ENCODE measurements around the gene RGS4.
"Not testable (repeated sequence)": the region's sequence is repeated elsewhere in the genome, so short reads cannot be mapped to it uniquely, and the experiment has no call there.

RGS4 gene

DNA sequence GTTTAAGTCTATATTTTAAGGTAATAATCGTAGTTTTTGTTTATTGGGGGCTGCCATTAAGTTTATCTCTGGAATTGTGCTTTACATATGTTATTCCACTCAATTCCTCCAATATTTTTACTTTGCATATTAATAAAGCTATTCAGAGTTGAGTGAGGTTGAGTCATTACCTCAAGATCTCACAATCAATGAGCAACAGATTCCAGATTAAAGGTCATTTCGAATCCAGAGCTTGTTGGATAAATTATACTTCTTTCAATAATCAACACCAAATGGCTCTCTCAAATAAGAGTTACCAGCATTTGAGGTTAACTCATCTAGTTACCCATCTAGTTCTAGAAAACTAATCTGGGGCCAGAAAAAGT, 16.7 kb downstream of the RGS4 start:
- DNase-seq (ENCODE audit: low spot score) = no peak
- TF ChIP-seq, protein P1, sequence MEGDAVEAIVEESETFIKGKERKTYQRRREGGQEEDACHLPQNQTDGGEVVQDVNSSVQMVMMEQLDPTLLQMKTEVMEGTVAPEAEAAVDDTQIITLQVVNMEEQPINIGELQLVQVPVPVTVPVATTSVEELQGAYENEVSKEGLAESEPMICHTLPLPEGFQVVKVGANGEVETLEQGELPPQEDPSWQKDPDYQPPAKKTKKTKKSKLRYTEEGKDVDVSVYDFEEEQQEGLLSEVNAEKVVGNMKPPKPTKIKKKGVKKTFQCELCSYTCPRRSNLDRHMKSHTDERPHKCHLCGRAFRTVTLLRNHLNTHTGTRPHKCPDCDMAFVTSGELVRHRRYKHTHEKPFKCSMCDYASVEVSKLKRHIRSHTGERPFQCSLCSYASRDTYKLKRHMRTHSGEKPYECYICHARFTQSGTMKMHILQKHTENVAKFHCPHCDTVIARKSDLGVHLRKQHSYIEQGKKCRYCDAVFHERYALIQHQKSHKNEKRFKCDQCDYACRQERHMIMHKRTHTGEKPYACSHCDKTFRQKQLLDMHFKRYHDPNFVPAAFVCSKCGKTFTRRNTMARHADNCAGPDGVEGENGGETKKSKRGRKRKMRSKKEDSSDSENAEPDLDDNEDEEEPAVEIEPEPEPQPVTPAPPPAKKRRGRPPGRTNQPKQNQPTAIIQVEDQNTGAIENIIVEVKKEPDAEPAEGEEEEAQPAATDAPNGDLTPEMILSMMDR (IDR thresholded peaks at IDR 0.05; ENCODE audit: extremely low read depth, missing control alignments) = no peak

DNA sequence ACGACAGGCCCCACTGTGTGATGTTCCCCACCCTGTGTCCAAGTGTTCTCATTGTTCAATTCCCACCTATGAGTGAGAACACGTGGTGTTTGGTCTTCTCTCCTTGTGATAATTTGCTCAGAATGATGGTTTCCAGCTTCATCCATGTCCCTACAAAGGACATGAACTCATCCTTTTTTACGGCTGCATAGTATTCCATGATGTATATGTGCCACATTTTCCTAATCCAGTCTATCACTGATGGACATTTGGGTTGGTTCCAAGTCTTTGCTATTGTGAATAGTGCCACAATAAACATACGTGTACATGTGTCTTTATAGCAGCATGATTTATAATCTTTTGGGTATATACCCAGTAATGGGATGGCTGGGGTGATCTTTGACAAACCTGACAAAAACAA, 20.0 kb downstream of the RGS4 start:
- not testable (repeated sequence) for DNase-seq (ENCODE audit: low spot score)

DNA sequence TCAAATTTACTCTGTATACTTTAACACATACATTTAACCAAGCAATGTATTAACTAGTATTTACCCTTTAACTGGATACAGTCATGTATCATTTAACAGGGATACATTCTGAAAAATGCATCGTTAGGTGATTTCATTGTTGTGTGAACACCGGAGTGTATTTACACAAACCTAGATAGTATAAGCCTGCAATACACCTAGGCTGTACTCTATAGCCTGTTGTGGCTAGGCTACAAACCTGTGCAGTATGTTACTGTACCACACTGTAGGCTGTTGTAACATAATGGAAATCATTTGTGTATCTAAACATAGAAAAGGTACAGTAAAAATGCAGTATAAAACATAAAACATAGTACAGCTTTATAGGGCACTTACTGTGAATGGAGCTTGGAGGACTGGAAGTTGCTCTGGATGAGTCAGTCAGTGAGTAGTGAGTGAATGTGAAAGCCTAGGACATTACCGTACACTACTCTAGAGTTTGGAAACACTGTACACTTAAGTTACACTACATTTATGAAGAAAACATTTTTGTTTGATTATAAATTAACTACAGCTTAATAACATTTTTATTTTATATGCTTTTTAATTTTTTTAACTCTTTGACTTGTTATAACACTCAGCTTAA, 21.3 kb downstream of the RGS4 start:
- TF ChIP-seq, protein P1 (IDR thresholded peaks at IDR 0.05; ENCODE audit: extremely low read depth, missing control alignments) = no peak
- no peak for DNase-seq (ENCODE audit: low spot score)

DNA sequence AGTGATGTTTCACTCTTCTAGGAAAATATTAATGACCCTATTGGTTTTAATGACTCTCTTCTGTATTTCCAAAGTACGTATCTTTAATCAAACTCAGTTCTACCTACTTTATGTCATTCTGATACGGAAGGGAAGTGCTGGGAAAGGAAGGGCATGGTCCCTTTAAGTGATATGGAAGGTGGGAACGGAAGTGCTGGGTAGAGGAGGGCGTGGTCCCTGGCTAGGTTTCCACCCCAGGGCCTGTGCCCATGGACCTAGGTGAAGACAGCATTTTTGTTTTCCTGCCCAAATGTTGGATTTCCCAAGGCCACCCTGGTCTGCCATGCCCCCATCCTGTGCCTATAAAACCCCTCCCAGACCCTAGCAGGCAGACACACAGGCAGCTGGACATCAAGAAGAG, 24.0 kb downstream of the RGS4 start:
- DNase-seq (ENCODE audit: low spot score) = no peak
- TF ChIP-seq, protein P1 (IDR thresholded peaks at IDR 0.05; ENCODE audit: extremely low read depth, missing control alignments) = no peak

DNA sequence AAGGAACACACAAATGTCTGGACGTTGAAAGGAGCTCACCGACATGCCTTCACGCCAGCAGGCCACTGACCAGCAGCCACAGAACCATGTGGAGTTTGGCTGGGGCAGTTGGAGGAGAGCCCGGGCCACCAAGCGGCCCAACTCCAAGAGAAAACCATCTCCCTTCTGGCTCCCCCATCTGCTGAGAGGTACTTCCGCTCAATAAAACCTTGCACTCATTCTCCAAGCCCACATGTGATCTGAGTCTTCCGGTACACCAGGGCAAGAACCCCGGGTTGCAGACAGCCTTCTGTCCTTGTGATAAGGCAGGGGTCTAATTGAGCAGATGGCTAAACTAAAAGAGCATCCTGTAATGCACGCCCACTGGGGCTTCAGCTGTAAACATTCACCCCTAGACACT, 24.4 kb downstream of the RGS4 start:
- DNase-seq (ENCODE audit: low spot score) = no peak
- TF ChIP-seq, protein P1 (IDR thresholded peaks at IDR 0.05; ENCODE audit: extremely low read depth, missing control alignments) = no peak

DNA sequence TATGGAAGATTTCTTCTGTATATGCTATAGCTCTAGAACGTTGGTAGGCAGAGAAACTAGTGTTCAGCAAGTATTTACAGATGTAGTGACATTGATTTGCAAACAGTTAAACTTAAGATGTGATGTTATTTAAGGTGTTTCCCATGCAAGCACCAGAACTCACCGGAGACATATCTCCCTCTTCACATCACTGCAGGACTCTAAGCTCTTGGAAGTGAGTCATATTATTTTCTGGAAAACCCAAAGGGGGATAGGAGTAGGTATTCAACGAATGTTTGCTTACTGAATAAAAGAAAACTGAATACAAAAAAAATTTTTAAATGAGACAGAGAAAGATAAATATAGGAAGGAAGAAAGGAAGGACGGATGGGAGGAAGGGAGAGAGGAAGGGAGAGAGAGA, 25.0 kb downstream of the RGS4 start:
- no peak for DNase-seq (ENCODE audit: low spot score)
- TF ChIP-seq, protein P1 (IDR thresholded peaks at IDR 0.05; ENCODE audit: extremely low read depth, missing control alignments) = no peak

DNA sequence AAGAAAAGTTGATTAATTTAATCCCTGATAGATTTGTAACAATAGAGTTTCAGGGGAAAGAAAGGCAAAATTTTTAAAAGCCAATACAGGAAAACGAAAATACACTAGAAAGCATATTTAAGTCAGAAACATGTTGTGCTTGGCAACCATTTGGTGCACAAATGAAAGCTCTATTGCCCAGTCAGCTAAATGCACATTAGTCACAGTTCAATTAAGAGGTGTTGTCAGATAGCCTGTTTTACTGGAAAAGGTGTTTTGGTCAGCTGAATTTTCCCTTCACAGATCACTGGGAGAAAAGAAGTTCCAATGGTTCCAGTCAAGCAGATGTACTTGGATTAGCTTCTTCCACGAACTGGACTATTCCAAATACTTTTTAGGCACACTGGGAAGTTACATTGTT, 25.4 kb downstream of the RGS4 start:
- TF ChIP-seq, protein P1 (IDR thresholded peaks at IDR 0.05; ENCODE audit: extremely low read depth, missing control alignments) = no peak
- DNase-seq (ENCODE audit: low spot score) = no peak

DNA sequence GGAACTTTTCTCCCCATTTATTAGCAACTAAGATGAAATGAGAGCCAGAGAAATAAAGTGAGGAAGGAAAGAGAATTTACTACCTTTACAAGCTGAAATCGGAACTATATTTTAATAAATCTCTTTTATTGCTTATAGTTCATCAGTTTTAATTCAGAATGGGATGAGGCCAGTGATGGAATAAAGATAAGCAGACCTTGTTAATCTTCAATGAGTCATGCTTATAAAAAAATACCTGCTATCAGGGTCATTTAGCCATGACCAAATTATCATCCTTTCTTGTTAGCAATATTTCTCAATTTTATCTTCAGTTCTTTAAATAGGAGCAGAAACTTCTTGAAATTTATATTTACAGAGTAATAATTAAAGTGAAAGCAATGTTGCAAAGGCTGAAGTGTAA, 26.1 kb downstream of the RGS4 start:
- TF ChIP-seq, protein P1 (IDR thresholded peaks at IDR 0.05; ENCODE audit: extremely low read depth, missing control alignments) = no peak

More for the DNA sequence above, 26.1 kb downstream of the RGS4 start:
- no peak for DNase-seq (ENCODE audit: low spot score)
